Kidney epithelial cell (primary cell): ENCODE measurements around the gene GNMT. TPM values are rescaled to one million over a fixed set of nuclear protein-coding genes. Genes with fewer than 3 reads are reported as not detected.

Experiments
- DNase-seq: peaks from one replicate; pipeline ENCODE4 v3.0.0-alpha.2; 2010; ENCODE audit warnings: low read depth
- H3K27me3 ChIP-seq: 2 replicates; pipeline ENCODE4 v1.6.0; 2011; ENCODE audit warnings: low read length; ENCODE audit not compliant: control insufficient read depth, insufficient read depth
- H3K36me3 ChIP-seq: 2 replicates; pipeline ENCODE4 v1.5.1; 2011; ENCODE audit warnings: low read length; ENCODE audit not compliant: control insufficient read depth, insufficient read depth
- H3K4me3 ChIP-seq: 2 replicates; pipeline ENCODE4 v1.5.1; 2011; ENCODE audit warnings: low read depth, mild to moderate bottlenecking, control low read depth, low read length
- total RNA-seq: library from RNA; depleted of rRNA; stranded (reverse); fragments of >200 nt; gene quantifications from 2 replicates; pipeline ENCODE4 v1.2.3, GENCODE V29; 2015
- TF ChIP-seq, protein P1 (sequence below): IDR thresholded peaks from 2 replicates; pipeline ENCODE4 v1.5.1; 2011; ENCODE audit warnings: mild to moderate bottlenecking, moderate library complexity, low read length, control low read depth, inconsistent platforms; ENCODE audit not compliant: insufficient read depth, poor library complexity, severe bottlenecking

Gene GNMT
- total RNA-seq, 1 donor from 2014 or later = not detected

DNA sequence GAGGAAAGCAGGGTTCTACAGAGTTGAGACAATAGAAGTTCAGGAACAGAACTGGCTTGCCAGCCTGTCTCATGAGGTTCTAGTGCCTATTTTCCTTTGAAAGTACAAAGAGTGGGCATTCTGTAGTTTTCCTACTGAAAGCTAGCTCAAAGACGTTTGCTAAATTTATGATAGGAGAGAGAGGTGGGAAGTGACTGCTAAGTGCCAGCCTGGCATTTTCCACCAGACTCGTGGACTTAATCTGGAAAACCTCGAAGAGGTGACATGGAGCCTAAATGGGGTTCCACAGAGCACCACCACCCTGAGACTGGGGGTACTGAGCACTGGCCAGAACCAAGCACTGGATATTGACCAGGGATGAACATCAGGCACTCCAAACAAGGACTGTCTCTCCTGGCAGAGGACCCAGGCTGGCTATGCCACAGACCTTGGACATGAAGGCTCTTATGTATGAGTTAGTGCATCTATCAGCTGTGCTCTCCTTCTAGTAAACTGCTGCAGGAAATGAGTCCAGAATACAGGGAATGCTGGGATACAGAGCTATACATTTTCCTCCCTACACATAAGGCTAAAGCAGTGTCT is 11.3 kb downstream of the GNMT start:
- no peak for DNase-seq
- no peak overlapping the region for H3K4me3 ChIP-seq
- TF ChIP-seq, protein P1, sequence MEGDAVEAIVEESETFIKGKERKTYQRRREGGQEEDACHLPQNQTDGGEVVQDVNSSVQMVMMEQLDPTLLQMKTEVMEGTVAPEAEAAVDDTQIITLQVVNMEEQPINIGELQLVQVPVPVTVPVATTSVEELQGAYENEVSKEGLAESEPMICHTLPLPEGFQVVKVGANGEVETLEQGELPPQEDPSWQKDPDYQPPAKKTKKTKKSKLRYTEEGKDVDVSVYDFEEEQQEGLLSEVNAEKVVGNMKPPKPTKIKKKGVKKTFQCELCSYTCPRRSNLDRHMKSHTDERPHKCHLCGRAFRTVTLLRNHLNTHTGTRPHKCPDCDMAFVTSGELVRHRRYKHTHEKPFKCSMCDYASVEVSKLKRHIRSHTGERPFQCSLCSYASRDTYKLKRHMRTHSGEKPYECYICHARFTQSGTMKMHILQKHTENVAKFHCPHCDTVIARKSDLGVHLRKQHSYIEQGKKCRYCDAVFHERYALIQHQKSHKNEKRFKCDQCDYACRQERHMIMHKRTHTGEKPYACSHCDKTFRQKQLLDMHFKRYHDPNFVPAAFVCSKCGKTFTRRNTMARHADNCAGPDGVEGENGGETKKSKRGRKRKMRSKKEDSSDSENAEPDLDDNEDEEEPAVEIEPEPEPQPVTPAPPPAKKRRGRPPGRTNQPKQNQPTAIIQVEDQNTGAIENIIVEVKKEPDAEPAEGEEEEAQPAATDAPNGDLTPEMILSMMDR = no peak
- H3K36me3 ChIP-seq = no peaks in the 10 kb centered on the region
- no peaks in the 10 kb centered on the region for H3K27me3 ChIP-seq

DNA sequence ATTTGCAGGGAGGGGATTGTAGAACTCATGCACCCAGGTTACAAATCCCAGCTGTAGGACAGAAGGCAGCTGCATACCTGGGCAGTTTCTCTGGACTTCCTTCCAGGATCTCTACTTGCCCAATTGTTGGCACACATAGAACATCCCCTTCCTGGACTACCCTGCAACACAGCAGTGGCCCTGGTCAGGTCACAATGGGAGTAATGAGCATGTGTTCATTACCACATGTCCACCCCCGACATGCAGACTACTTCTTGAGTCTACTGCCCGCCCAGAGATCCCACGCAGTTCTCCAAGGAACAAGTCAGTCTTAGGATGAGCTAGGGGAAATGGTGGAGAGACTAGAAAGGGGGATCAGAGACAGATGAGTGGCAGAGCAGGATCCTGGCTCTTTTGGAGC is 13.4 kb downstream of the GNMT start:
- TF ChIP-seq, protein P1 = no peak
- H3K27me3 ChIP-seq = no peaks in the 10 kb centered on the region
- no peak overlapping the region for H3K4me3 ChIP-seq
- H3K36me3 ChIP-seq = no peaks in the 10 kb centered on the region
- DNase-seq = no peak

- Histone ChIP-seq H3K27me3 (no peaks in the 10 kb centered on the region), H3K36me3 (no peaks in the 10 kb centered on the region), H3K4me3 (no peak overlapping the region)
- TF ChIP-seq, protein P1 = no peak
- DNase-seq = no peak
These were observed 14.5 kb downstream of the GNMT start for GRCh38 chr6:42974919-42975505.

DNA sequence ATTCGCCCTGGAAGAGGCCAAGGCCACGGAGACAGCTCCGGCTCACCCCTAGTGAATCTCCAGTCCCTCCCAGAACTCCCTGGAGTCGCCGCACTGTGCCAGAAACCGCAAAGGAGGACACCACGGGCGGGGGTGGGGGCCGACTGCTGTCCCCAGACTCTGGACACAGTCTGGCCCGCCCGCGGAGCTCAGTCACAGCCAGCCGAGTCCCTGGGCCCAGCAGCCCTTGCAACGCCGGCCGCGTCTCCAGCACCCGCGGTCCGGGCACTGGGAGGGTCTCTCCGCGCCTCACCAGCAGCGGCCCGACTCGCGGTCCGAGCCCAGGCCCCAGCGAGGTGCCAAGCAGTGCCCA is 17.9 kb downstream of the GNMT start:
- Histone ChIP-seq H3K36me3 (no peaks in the 10 kb centered on the region), H3K27me3 (no peaks in the 10 kb centered on the region), H3K4me3 (peak overlapping the region; percentile 67)
- DNase-seq = no peak
- TF ChIP-seq, protein P1 = no peak

GRCh38 chr6:42978839-42979522 is 18.4 kb downstream of the GNMT start, which contains the start of gene PEX6:
Gene PEX6 (minus strand): TSS chr6:42979181. CDS start chr6:42979150, 31 bp downstream.
- Histone ChIP-seq H3K27me3 (no peaks in the 10 kb centered on the region), H3K36me3 (no peaks in the 10 kb centered on the region), H3K4me3 (peak within 1 kb of the TSS; percentile 67)
- TF ChIP-seq, protein P1 = no peak
- DNase-seq = peak; percentile 58
